ENCODE measurements around the gene HS3ST2.

The HS3ST2 gene

GRCh38 chr16:22804893-22805292 lies 9.1 kb upstream of the HS3ST2 start:
- H3K27me3 ChIP-seq: no peaks in the 10 kb centered on the region

DNA sequence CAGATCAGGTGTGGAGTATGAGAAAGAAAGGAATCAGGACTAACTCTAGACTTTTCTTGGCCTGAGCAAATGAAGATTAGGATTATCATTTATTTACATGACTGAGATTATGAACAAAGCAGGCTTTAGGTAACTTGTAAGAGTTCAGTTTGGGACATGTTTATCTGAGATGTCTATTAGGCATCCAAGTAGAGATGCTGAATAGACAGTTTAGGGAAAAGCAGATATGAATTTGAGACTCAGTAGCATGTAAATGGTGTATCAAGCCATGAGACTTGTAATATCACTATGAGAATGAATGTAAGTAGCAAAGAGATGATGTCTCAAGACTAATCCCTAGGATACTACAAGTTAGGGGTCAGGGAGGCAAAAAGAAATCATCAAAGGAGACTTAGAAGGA lies 8.6 kb upstream of the HS3ST2 start:
- no peak for DNase-seq
- Histone ChIP-seq H3K9me3 (no peaks in the 10 kb centered on the region), H3K36me3 (no peaks in the 10 kb centered on the region), H3K4me1 (no peaks in the 10 kb centered on the region), H3K27me3 (no peaks in the 10 kb centered on the region), H3K4me3 (ENCODE audit: low read depth, low read length) (no peak overlapping the region)
- TF ChIP-seq, protein P1, sequence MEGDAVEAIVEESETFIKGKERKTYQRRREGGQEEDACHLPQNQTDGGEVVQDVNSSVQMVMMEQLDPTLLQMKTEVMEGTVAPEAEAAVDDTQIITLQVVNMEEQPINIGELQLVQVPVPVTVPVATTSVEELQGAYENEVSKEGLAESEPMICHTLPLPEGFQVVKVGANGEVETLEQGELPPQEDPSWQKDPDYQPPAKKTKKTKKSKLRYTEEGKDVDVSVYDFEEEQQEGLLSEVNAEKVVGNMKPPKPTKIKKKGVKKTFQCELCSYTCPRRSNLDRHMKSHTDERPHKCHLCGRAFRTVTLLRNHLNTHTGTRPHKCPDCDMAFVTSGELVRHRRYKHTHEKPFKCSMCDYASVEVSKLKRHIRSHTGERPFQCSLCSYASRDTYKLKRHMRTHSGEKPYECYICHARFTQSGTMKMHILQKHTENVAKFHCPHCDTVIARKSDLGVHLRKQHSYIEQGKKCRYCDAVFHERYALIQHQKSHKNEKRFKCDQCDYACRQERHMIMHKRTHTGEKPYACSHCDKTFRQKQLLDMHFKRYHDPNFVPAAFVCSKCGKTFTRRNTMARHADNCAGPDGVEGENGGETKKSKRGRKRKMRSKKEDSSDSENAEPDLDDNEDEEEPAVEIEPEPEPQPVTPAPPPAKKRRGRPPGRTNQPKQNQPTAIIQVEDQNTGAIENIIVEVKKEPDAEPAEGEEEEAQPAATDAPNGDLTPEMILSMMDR (IDR thresholded peaks at IDR 0.05; ENCODE audit: low read depth, low read length): no peak

More at GRCh38 chr16:22804893-22805292, 9.1 kb upstream of the HS3ST2 start:
- no peaks in the 10 kb centered on the region for H3K4me1 ChIP-seq
- H3K4me3 ChIP-seq (ENCODE audit: low read depth, low read length): no peak overlapping the region
- no peaks in the 10 kb centered on the region for H3K9me3 ChIP-seq
- no peak for DNase-seq
- TF ChIP-seq, protein P1 (IDR thresholded peaks at IDR 0.05; ENCODE audit: low read depth, low read length): no peak
- H3K36me3 ChIP-seq: no peaks in the 10 kb centered on the region

- no peaks in the 10 kb centered on the region for H3K4me1 ChIP-seq
- no peak for DNase-seq
- H3K36me3 ChIP-seq: no peaks in the 10 kb centered on the region
- TF ChIP-seq, protein P1 (IDR thresholded peaks at IDR 0.05; ENCODE audit: low read depth, low read length): no peak
- H3K9me3 ChIP-seq: no peaks in the 10 kb centered on the region
- H3K27me3 ChIP-seq: no peaks in the 10 kb centered on the region
- H3K4me3 ChIP-seq (ENCODE audit: low read depth, low read length): no peak overlapping the region
Measured at GRCh38 chr16:22806811-22807210, 7.2 kb upstream of the HS3ST2 start.

DNA sequence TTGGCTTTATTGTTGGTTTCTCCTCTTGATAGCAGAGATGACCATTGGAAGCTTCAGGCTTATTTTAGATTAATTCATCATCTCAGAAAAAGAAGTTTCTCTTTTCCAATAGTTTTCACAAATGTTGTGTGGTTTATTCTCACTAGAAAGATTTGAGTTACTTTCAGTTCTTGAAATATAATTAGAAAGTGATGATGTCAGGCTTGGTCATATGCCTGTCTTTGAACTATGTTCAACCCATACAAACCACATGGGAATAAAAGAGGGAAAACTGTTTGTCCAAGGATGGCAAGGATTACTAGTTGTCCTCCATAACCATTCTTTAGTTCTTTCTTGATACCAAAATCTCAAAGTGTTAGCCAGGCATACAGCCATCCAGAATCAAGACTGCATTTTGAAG lies 3.7 kb upstream of the HS3ST2 start:
- no peak for DNase-seq
- H3K9me3 ChIP-seq: no peaks in the 10 kb centered on the region
- H3K27me3 ChIP-seq: peaks cover 8% of the 10 kb centered on the region; the same call in 1 of the 2 replicates
- no peak overlapping the region for H3K4me3 ChIP-seq (ENCODE audit: low read depth, low read length)
- H3K4me1 ChIP-seq: no peaks in the 10 kb centered on the region
- TF ChIP-seq, protein P1 (IDR thresholded peaks at IDR 0.05; ENCODE audit: low read depth, low read length): no peak
- no peaks in the 10 kb centered on the region for H3K36me3 ChIP-seq

DNA sequence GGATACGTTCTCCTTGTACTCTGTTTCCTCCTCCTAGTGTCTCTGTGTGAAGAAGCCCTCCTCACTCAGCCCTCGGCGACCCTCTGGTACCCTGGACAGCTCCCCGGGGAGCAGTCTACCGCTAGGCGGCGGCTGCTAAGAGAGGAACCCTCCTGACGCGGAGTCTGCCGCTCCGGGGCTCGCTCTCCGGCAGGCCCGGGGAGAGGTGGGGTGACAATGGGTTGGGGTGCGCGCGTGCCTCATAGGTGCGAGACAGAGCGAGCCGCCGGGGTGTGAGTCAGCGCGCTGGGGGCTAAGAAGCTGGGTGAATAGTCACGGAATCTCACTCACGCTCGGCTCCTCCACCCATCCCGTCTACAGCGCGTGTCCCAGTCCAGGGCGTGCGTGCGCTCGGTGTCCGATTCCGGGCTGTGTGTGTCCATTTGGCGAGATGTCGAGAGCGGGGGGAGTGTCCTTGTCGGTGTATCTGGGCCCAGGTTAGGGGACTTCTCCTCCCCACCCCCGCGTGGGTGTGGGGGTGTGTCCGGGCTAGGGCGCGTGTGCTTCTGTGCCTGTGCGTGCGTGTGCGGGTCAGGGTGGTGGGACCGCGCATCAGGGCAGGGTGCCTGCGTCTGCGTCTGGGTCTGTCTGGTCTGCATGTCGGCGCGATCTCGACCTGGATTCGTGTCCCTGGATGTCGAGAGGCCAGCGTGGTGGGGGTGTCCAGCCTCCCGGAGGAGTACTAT lies 577 bp upstream of the HS3ST2 start:
- Histone ChIP-seq H3K36me3 (no peaks in the 10 kb centered on the region), H3K9me3 (no peaks in the 10 kb centered on the region), H3K27me3 (peaks cover 8% of the 10 kb centered on the region; the same call in 1 of the 2 replicates), H3K4me3 (ENCODE audit: low read depth, low read length) (peak overlapping the region; percentile 86), H3K4me1 (no peaks in the 10 kb centered on the region)
- TF ChIP-seq, protein P1 (IDR thresholded peaks at IDR 0.05; ENCODE audit: low read depth, low read length): peak; percentile 83
- peak; percentile 84 for DNase-seq

DNA sequence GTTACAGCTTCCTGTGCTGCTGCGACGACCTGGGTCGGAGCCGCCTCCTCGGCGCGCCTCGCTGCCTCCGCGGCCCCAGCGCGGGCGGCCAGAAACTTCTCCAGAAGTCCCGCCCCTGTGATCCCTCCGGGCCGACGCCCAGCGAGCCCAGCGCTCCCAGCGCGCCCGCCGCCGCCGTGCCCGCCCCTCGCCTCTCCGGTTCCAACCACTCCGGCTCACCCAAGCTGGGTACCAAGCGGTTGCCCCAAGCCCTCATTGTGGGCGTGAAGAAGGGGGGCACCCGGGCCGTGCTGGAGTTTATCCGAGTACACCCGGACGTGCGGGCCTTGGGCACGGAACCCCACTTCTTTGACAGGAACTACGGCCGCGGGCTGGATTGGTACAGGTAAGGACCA lies 746 bp downstream of the HS3ST2 start:
- Histone ChIP-seq H3K4me3 (ENCODE audit: low read depth, low read length) (peak overlapping the region; percentile 86), H3K27me3 (peaks cover 8% of the 10 kb centered on the region; the same call in 1 of the 2 replicates), H3K9me3 (no peaks in the 10 kb centered on the region), H3K4me1 (no peaks in the 10 kb centered on the region; the same call in 1 of the 2 replicates), H3K36me3 (no peaks in the 10 kb centered on the region)
- DNase-seq: peak; percentile 59
- TF ChIP-seq, protein P1 (IDR thresholded peaks at IDR 0.05; ENCODE audit: low read depth, low read length): no peak
